Astrocyte (in vitro differentiated cells and primary cell): Measurements from ENCODE around the gene MCF2L.

Source experiments
- EZH2 ChIP-seq: IDR thresholded peaks from 2 replicates; pipeline ENCODE4 v1.6.1; 2012; ENCODE audit warnings: mild to moderate bottlenecking, low read length, inconsistent platforms; ENCODE audit not compliant: insufficient read depth
- TF ChIP-seq, protein P1 (sequence below): IDR thresholded peaks from 2 replicates; pipeline ENCODE4 v1.5.1; 2011; ENCODE audit warnings: low read depth, mild to moderate bottlenecking, inconsistent platforms, low read length, moderate library complexity; ENCODE audit not compliant: insufficient read depth

- TF ChIP-seq EZH2, result no peak
- TF ChIP-seq, protein P1, sequence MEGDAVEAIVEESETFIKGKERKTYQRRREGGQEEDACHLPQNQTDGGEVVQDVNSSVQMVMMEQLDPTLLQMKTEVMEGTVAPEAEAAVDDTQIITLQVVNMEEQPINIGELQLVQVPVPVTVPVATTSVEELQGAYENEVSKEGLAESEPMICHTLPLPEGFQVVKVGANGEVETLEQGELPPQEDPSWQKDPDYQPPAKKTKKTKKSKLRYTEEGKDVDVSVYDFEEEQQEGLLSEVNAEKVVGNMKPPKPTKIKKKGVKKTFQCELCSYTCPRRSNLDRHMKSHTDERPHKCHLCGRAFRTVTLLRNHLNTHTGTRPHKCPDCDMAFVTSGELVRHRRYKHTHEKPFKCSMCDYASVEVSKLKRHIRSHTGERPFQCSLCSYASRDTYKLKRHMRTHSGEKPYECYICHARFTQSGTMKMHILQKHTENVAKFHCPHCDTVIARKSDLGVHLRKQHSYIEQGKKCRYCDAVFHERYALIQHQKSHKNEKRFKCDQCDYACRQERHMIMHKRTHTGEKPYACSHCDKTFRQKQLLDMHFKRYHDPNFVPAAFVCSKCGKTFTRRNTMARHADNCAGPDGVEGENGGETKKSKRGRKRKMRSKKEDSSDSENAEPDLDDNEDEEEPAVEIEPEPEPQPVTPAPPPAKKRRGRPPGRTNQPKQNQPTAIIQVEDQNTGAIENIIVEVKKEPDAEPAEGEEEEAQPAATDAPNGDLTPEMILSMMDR, result no peak
Observed at GRCh38 chr13:112963641-112964040, 5.4 kb upstream of the MCF2L start.
